Ovary (tissue), 10 donors: Measurements from ENCODE around the gene SAMD5. TPM values are rescaled to one million over a fixed set of nuclear protein-coding genes. Genes with fewer than 3 reads are reported as not detected.

Source experiments
- DNase-seq, 5 donors: peaks; one replicate each; pipeline ENCODE4 v3.0.0-alpha.2; 2019 to 2020
- H3K27ac ChIP-seq, 2 donors: fragments of 200-600 bp; one replicate each; pipeline versions ENCODE4 v1.5.1 to v1.8.0; 2019 to 2022
- H3K27me3 ChIP-seq: fragments of 200-600 bp; one replicate; pipeline ENCODE4 v1.8.0; 2022
- H3K36me3 ChIP-seq: fragments of 200-600 bp; sonication (generic); one replicate; pipeline ENCODE4 v1.5.1; 2019
- H3K4me1 ChIP-seq: one replicate; pipeline ENCODE4 v1.8.1; 2013; ENCODE audit warnings: mild to moderate bottlenecking, moderate library complexity; ENCODE audit not compliant: insufficient read depth
- H3K4me3 ChIP-seq: fragments of 200-600 bp; sonication (generic); one replicate; pipeline ENCODE4 v1.5.1; 2017
- H3K9me3 ChIP-seq, 2 donors: fragments of 200-600 bp in 1 of 2; sonication (generic) in 1 of 2; one replicate each; pipeline versions ENCODE4 v1.5.1 to v1.8.1; 2013 to 2019; ENCODE audit warnings: mild to moderate bottlenecking in 1 of 2, moderate library complexity in 1 of 2
- CTCF ChIP-seq, 3 donors: fragments of 450-650 bp in 2 of 3; fragments of 200-600 bp in 1 of 3; IDR thresholded peaks; one replicate each; pipeline versions ENCODE4 v1.5.1 to v1.8.0; 2016 to 2022; ENCODE audit warnings: antibody characterized with exemption in 3 of 3, mild to moderate bottlenecking in 1 of 3
- EP300 ChIP-seq: sonication (generic); formaldehyde crosslinking; IDR thresholded peaks from one replicate; pipeline ENCODE4 v1.6.1; 2017; ENCODE audit warnings: antibody characterized with exemption
- POLR2A ChIP-seq: fragments of 450-650 bp; IDR thresholded peaks from one replicate; pipeline ENCODE4 v1.6.1; 2017; ENCODE audit warnings: antibody characterized with exemption, mild to moderate bottlenecking, moderate library complexity
- WGBS, 3 donors: extraction: QIAGEN DNeasy Blood & Tissue Kit in 1 of 3; methylation state at CpG; one replicate each; pipeline versions ENCODE4 v1.1.5 to v1.1.7; 2013 to 2017; 5-methylcytosine and 5-hydroxymethylcytosine counted together
- intact Hi-C, 4 donors: fragments of 100-400 bp; cut with DNase I; formaldehyde crosslinking; loops; one replicate each; pipeline versions ENCODE4 v1.11.0 to v1.15.1; 2022 to 2023
- long read RNA-seq, 3 donors: library from polyadenylated mRNA in 2 of 3; unstranded in 2 of 3; transcript quantifications; one replicate each; pipeline ENCODE4 v2.0.0 and lab custom pipeline, GENCODE V29; 2021 to 2026
- polyA plus RNA-seq, 2 donors: library from polyadenylated mRNA; stranded (reverse); fragments of 200-250 nt in 1 of 2; fragments of 350-450 nt in 1 of 2; fragmentation: Illumina TruSeq in 1 of 2; extraction: RNeasy Lipid Tissue Mini Kit (QIAGEN cat#74804) in 1 of 2; gene quantifications; one replicate each; pipeline ENCODE4 v1.2.3, GENCODE V29; 2013 to 2014
- total RNA-seq, 7 donors: library from RNA; depleted of rRNA in 2 of 7; stranded (reverse); fragments of >200 nt in 2 of 7; fragmentation: NEBNext Ultra II Directional in 3 of 7; extraction: Animal tissue kit (Norgen Biotek cat#: 25700) in 3 of 7; gene quantifications; one replicate each; pipeline versions ENCODE4 v1.1.0 to v1.2.4, GENCODE V29; 2016 to 2023
- donor health status: DM: no; HTN: no; CAD: no; lungs with moderate emphysema.
- donor health status: DM: no; HTN: no; CAD: no.
- donor health status: Bipolar disorder and iron deficiency.
- donor health status: DM: yes; HTN: yes; CAD: no.
- donor health status: DM: no; HTN: no; CAD: no.
- donor health status: DM: yes; HTN: yes; CAD: no.

Gene SAMD5
- total RNA-seq (1 to 10 TPM in 4 of 7 donors, under 1 TPM in 3; 0.13 to 3.9 (median 1.3) TPM), polyA plus RNA-seq (1 to 10 TPM; 1.7 to 1.9 TPM)
- long read RNA-seq, donor 1: 0 reads
- long read RNA-seq, donor 2: 0 reads
- long read RNA-seq, donor 3: 0 reads

- Histone ChIP-seq H3K27ac (peak within 1 kb of the TSS in 1 of 2 donors; percentile 46), H3K9me3 (no peaks in the 10 kb centered on the region), H3K4me1 (peaks cover 2% of the 10 kb centered on the region), H3K36me3 (no peaks in the 10 kb centered on the region), H3K27me3 (no peaks in the 10 kb centered on the region), H3K4me3 (peak within 1 kb of the TSS; percentile 45)
- intact Hi-C loops: loop anchor here in 3 of 4 donors (5.0 to 10.0 kb wide), 5 partner anchors 637 to 959 kb away; no protein-coding TSS in a partner anchor
- DNase-seq: peak; percentile 12 to 69 (median 41)
- TF ChIP-seq CTCF (IDR thresholded peaks at IDR 0.05): no peak
- no peak for TF ChIP-seq POLR2A
- WGBS, 3 donors: 0 to 1% (median 0%) methylated on average over 81 to 90 of the region's 90 CpGs
Observed at GRCh38 chr6:147508042-147508865, at the start of gene SAMD5. Gene SAMD5 (plus strand): TSS chr6:147508690. CDS start chr6:147508929, 239 bp downstream.

DNA sequence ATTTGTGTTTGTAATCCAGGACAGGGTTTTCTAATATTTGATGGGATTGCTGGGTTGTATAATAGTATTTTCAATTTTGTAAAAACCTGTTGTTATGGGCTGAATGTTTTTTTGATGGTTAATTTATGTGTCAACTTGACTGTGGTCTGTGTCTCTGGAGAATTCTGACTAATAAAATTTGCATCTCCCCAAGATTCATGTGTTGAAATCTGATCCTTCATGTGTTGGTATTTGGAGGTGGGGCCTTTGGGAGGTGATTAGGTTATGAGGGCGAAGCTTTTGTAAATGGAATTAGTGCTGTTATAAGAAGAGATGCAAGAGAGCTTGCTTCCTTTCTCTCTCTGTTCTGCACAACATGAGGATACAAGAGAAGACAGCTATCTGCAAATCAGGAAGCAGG, 48.7 kb upstream of the SAMD5 start:
- DNase-seq: no peak
- WGBS, 3 donors: 82 to 89% (median 88%) methylated on average over 1 of the region's 1 CpG
- TF ChIP-seq POLR2A: no peak
- TF ChIP-seq EP300: no peak
- TF ChIP-seq CTCF (IDR thresholded peaks at IDR 0.05): no peak
- H3K4me3 ChIP-seq: no peak overlapping the region
- H3K4me1 ChIP-seq: no peaks in the 10 kb centered on the region
- no peaks in the 10 kb centered on the region for H3K27me3 ChIP-seq
- no peaks in the 10 kb centered on the region for H3K9me3 ChIP-seq
- no peaks in the 10 kb centered on the region for H3K36me3 ChIP-seq
- no peak overlapping the region for H3K27ac ChIP-seq
- intact Hi-C loops: no loop called here

GRCh38 chr6:147463651-147464050, 44.8 kb upstream of the SAMD5 start:
- 40 to 52% (median 40%) methylated on average over 1 of the region's 1 CpG for WGBS, 3 donors
- intact Hi-C loops: no loop called here
- Histone ChIP-seq H3K36me3 (no peaks in the 10 kb centered on the region), H3K9me3 (no peaks in the 10 kb centered on the region), H3K27ac (no peak overlapping the region), H3K4me1 (no peaks in the 10 kb centered on the region), H3K4me3 (no peak overlapping the region), H3K27me3 (no peaks in the 10 kb centered on the region)
- TF ChIP-seq POLR2A (no peak), EP300 (no peak), CTCF (IDR thresholded peaks at IDR 0.05) (no peak)
- no peak for DNase-seq

- TF ChIP-seq POLR2A: no peak
- TF ChIP-seq EP300: no peak
- DNase-seq: no peak
- Histone ChIP-seq H3K4me1 (no peaks in the 10 kb centered on the region), H3K9me3 (no peaks in the 10 kb centered on the region), H3K36me3 (no peaks in the 10 kb centered on the region), H3K4me3 (no peak overlapping the region), H3K27me3 (no peaks in the 10 kb centered on the region), H3K27ac (no peak overlapping the region)
- 44 to 58% (median 53%) methylated on average over 5 of the region's 5 CpGs for WGBS, 3 donors
- intact Hi-C loops: no loop called here
Observed at GRCh38 chr6:147467428-147467827, 41.1 kb upstream of the SAMD5 start.

DNA sequence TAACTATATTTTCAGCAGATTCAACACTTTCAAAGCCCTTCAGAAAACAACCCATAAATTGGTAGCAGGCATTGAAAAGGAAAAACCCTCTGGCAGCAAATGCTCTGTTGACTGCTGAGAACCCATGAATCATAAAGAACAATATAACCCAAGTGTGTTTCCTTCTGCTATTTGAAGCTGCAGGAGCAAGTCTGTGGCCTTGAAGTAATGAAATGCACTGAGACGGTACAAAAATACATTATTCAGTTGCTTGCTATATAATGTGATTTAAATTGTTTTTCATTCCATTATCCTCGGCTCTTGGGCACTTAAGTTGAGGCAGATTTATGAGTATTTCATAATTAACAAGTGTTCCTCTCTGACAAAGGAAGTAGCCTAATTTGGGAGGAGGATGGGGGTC, 40.6 kb upstream of the SAMD5 start:
- H3K4me1 ChIP-seq: no peaks in the 10 kb centered on the region
- H3K4me3 ChIP-seq: no peak overlapping the region
- 14 to 24% (median 23%) methylated on average over 2 of the region's 2 CpGs for whole genome bisulfite sequencing, 3 donors
- H3K27ac ChIP-seq: no peak overlapping the region
- DNase-seq: no peak
- H3K27me3 ChIP-seq: no peaks in the 10 kb centered on the region
- H3K9me3 ChIP-seq: no peaks in the 10 kb centered on the region
- no peaks in the 10 kb centered on the region for H3K36me3 ChIP-seq
- intact Hi-C loops: no loop called here
- no peak for TF ChIP-seq CTCF (IDR thresholded peaks at IDR 0.05)
- no peak for TF ChIP-seq POLR2A
